ENCODE measurements around the gene IL1A. TPM values are rescaled to one million over a fixed set of nuclear protein-coding genes. Genes with fewer than 3 reads are reported as not detected.
A peak's percentile ranks its signal among the peaks of the same experiment; 100 is the strongest.

The IL1A gene
- total RNA-seq, 4 donors from 2014 or later: 0.40 TPM; not detected in 3

DNA sequence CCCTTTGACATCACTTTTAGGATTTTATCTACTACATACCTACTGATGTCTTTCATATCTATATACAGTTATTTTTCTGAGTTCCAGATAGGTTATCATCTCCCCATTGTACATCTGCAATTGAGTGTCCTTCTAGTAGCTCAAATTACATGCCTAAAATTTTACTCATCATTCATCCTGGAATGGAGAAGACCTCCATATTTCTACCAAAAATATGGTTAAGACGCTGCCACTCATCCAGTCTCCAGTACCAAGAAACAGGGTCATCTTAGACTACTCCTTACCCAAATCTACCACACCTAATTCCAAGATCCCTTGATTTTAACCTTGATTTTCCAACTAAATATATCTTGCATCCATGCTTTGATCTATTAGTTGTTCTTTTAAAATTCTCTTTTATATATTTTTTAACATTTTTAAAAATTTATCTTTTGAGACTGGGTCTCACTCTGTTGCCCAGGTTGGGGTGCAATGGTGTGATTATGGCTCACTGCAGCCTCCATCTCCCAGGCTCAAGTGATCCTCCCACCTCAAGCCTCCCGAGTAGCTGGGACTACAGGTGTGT lies 11.3 kb downstream of the IL1A start:
- Histone ChIP-seq H3K9me3 (no peaks in the 10 kb centered on the region), H3K4me1 (no peaks in the 10 kb centered on the region), H3K36me3 (no peaks in the 10 kb centered on the region), H3K27me3 (no peaks in the 10 kb centered on the region), H3K27ac (no peak overlapping the region), H3K4me3 (replicated peaks in 1 of 3) (no peak overlapping the region)
- no peak for DNase-seq
- intact Hi-C loops (cut with DNase I): no loop called here
- 32 to 64% methylated on average over 2 of the region's 2 CpGs for WGBS, 2 donors
- TF ChIP-seq, protein P1, sequence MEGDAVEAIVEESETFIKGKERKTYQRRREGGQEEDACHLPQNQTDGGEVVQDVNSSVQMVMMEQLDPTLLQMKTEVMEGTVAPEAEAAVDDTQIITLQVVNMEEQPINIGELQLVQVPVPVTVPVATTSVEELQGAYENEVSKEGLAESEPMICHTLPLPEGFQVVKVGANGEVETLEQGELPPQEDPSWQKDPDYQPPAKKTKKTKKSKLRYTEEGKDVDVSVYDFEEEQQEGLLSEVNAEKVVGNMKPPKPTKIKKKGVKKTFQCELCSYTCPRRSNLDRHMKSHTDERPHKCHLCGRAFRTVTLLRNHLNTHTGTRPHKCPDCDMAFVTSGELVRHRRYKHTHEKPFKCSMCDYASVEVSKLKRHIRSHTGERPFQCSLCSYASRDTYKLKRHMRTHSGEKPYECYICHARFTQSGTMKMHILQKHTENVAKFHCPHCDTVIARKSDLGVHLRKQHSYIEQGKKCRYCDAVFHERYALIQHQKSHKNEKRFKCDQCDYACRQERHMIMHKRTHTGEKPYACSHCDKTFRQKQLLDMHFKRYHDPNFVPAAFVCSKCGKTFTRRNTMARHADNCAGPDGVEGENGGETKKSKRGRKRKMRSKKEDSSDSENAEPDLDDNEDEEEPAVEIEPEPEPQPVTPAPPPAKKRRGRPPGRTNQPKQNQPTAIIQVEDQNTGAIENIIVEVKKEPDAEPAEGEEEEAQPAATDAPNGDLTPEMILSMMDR (IDR thresholded peaks at IDR 0.05): no peak
- TF ChIP-seq POLR2A (IDR thresholded peaks at IDR 0.05): no peak

DNA sequence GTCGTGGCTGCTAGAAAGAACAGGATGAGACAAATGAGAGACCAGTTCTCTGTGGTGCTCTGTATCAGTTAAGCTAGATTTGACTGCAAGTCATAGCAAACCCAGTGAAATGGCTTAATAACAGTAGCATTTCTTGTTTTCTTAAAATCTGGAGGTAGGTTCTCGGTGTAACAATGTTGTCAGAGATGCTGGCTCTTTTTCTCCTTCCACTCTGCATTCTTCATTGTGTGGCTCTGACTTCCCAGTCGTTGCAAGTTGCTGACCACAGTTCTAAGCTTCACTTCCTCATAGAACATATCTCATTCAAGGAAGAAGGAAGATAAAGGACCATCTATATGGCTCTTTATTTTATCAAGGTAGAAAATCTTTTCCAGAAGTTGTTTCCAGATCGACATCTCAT lies 12.0 kb downstream of the IL1A start:
- no peak overlapping the region for H3K4me3 ChIP-seq (replicated peaks in 1 of 3)
- WGBS, 2 donors: 80% methylated on average over 4 of the region's 4 CpGs
- TF ChIP-seq, protein P1 (IDR thresholded peaks at IDR 0.05): no peak
- no peak for TF ChIP-seq POLR2A (IDR thresholded peaks at IDR 0.05)

DNA sequence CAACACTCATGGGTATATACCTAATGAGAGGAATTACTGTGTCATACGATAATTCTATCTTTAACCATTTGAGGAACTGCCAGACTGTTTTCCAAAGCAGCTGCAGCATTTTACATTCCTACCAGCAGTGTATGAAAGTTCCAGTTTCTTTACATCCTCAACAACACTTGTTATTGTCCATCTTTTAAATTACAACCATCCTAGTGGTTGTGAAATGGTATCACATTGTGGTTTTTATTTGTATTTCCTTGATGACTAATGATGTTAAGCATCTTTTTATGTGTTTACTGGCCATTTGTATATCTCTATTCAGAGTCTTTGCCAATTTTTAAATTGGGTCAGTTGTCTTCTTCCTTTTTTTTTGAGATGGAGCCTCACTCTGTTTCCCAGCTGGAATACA lies 15.9 kb downstream of the IL1A start:
- WGBS, 2 donors: 72 to 80% methylated on average over 1 of the region's 1 CpG
- Histone ChIP-seq H3K27me3 (no peaks in the 10 kb centered on the region), H3K9me3 (no peaks in the 10 kb centered on the region), H3K27ac (no peak overlapping the region), H3K4me3 (replicated peaks in 1 of 3) (no peak overlapping the region), H3K4me1 (peaks cover 5 to 6% of the 10 kb centered on the region in 2 donors), H3K36me3 (no peaks in the 10 kb centered on the region)
- intact Hi-C loops (cut with DNase I): no loop called here
- TF ChIP-seq, protein P1 (IDR thresholded peaks at IDR 0.05): no peak
- no peak for TF ChIP-seq POLR2A (IDR thresholded peaks at IDR 0.05)
- DNase-seq: no peak

More for the DNA sequence above, 12.0 kb downstream of the IL1A start:
- no peak for DNase-seq
- H3K27ac ChIP-seq: no peak overlapping the region
- H3K36me3 ChIP-seq: no peaks in the 10 kb centered on the region
- no peaks in the 10 kb centered on the region for H3K4me1 ChIP-seq
- no peaks in the 10 kb centered on the region for H3K9me3 ChIP-seq
- no peaks in the 10 kb centered on the region for H3K27me3 ChIP-seq
- intact Hi-C loops (cut with DNase I): no loop called here

DNA sequence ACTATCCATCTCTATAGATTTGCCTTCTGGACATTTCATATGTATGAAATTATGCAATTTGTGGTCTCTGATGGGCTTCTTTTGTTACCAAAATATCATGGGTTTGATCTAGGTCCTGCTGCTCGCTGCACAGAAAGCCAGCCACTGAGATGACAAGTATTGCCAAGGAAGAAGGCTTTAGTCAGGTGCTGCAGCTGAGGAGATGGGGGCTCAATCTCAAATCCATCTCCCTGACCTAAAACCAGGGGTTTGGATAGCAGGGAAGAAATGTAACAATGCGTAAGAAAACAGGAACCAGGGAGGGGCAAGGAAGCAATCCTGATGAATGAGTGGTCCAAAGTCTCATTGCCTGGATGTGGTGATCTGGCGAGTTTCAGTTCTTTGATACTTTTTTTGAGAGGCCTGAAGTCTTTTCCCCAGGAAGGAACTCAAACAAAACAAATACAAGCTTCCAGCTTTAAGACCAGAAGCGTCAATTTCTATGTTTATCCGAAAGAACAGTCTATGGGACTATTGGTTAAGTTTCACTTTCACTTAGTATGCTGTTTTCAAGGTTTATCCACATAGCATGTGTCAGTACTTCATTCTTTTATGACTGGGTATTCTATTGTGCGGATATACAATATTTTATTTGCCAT lies 16.5 kb downstream of the IL1A start:
- H3K4me3 ChIP-seq (replicated peaks in 1 of 3): no peak overlapping the region

DNA sequence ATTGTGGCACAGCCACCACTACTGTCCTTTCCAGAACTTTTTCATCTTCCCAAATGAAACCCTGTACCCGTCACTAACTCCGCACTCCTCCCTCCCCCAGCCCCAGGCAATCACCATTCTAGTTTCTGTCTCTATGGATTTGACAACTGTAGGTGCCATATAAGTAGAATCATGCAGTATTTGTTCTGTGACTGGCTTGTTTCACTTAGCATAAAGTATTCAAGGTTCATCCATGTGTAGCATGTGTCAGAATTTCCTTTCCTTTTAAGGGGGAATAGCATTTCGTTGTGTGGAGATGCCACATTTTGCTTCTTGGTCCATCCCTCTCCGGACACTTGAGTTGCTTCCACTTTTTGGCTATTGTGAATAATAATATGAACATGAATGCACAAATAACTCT lies 19.0 kb downstream of the IL1A start:
- no peaks in the 10 kb centered on the region for H3K27me3 ChIP-seq
- no peak overlapping the region for H3K27ac ChIP-seq
- H3K4me1 ChIP-seq: peaks cover 5 to 6% of the 10 kb centered on the region in 2 donors
- H3K4me3 ChIP-seq (replicated peaks in 1 of 3): peak overlapping the region in 1 of 3 donors; percentile 67
- 52 to 61% methylated on average over 4 of the region's 4 CpGs for WGBS, 2 donors
- H3K36me3 ChIP-seq: no peaks in the 10 kb centered on the region
- no peaks in the 10 kb centered on the region for H3K9me3 ChIP-seq
- intact Hi-C loops (cut with DNase I): no loop called here
- DNase-seq: no peak
- TF ChIP-seq, protein P1 (IDR thresholded peaks at IDR 0.05): no peak
- TF ChIP-seq POLR2A (IDR thresholded peaks at IDR 0.05): no peak

More for the DNA sequence above, 16.5 kb downstream of the IL1A start:
- TF ChIP-seq POLR2A (IDR thresholded peaks at IDR 0.05): no peak
- no peak overlapping the region for H3K27ac ChIP-seq
- 70 to 75% methylated on average over 6 of the region's 6 CpGs for WGBS, 2 donors
- H3K27me3 ChIP-seq: no peaks in the 10 kb centered on the region
- DNase-seq: no peak
- peaks cover 5 to 6% of the 10 kb centered on the region in 2 donors for H3K4me1 ChIP-seq
- intact Hi-C loops (cut with DNase I): no loop called here
- H3K9me3 ChIP-seq: no peaks in the 10 kb centered on the region
- H3K36me3 ChIP-seq: no peaks in the 10 kb centered on the region
